K562 (cell line): ENCODE data around the gene NT5DC4. TPM values are rescaled to one million over a fixed set of nuclear protein-coding genes. Genes with fewer than 3 reads are reported as not detected.

Experiments
- ARID2 ChIP-seq: fragments of 450-650 bp; IDR thresholded peaks from 2 replicates; pipeline ENCODE4 v1.6.1; 2017; ENCODE audit warnings: antibody characterized with exemption, mild to moderate bottlenecking
- CEBPB ChIP-seq: fragments of 450-650 bp; IDR thresholded peaks from 2 replicates; pipeline ENCODE4 v1.6.1; 2016; ENCODE audit warnings: missing genetic modification characterization, missing compliant biosample characterization
- CEBPZ ChIP-seq: fragments of 150-350 bp; IDR thresholded peaks from 2 replicates; pipeline ENCODE4 v1.6.1; 2014; ENCODE audit warnings: low read depth, mild to moderate bottlenecking, low read length, borderline replicate concordance
- ELK3 ChIP-seq: fragments of 450-650 bp; formaldehyde crosslinking; IDR thresholded peaks from 2 replicates; pipeline ENCODE4 v1.4.0; 2020; ENCODE audit warnings: mild to moderate bottlenecking
- FOS ChIP-seq: IDR thresholded peaks from 3 replicates; pipeline ENCODE4 v1.6.1; 2011; ENCODE audit not compliant: insufficient read length; ENCODE audit errors: extremely low read depth
- FOXO4 ChIP-seq: fragments of 450-650 bp; formaldehyde crosslinking; IDR thresholded peaks from 2 replicates; pipeline ENCODE4 v1.4.0; 2020; ENCODE audit warnings: mild to moderate bottlenecking, moderate library complexity
- KAT2B ChIP-seq: IDR thresholded peaks from one replicate; pipeline ENCODE4 v1.6.1; 2012; ENCODE audit warnings: low read depth, mild to moderate bottlenecking, control low read depth, inconsistent platforms, low read length, moderate library complexity
- KLF10 ChIP-seq: fragments of 250-450 bp; sonication (Bioruptor Pico); IDR thresholded peaks from 2 replicates; pipeline ENCODE4 v1.6.1; 2021; ENCODE audit warnings: matching md5 sums
- POLR2AphosphoS2 ChIP-seq: IDR thresholded peaks from 2 replicates; pipeline ENCODE4 v1.6.1; 2012; ENCODE audit warnings: low read length, improper control_type of control experiment
- RBM14 ChIP-seq: fragments of 200-400 bp; formaldehyde crosslinking; IDR thresholded peaks from 2 replicates; pipeline ENCODE4 v1.6.1; 2018; ENCODE audit warnings: low read depth, mild to moderate bottlenecking, low read length, moderate library complexity, borderline replicate concordance; ENCODE audit not compliant: insufficient read depth
- STAT5B ChIP-seq: fragments of 250-450 bp; sonication (Bioruptor Pico); IDR thresholded peaks from 2 replicates; pipeline ENCODE4 v1.8.0; 2021; ENCODE audit warnings: mild to moderate bottlenecking, inconsistent platforms
- TAF15 ChIP-seq: fragments of 200-400 bp; formaldehyde crosslinking; IDR thresholded peaks from 2 replicates; pipeline ENCODE4 v1.6.1; 2017; ENCODE audit warnings: mild to moderate bottlenecking, low read depth, low read length, moderate library complexity
- U2AF2 ChIP-seq: fragments of 200-400 bp; formaldehyde crosslinking; optimal IDR thresholded peaks from 2 replicates; pipeline ENCODE3; 2017; ENCODE audit warnings: low read depth, mild to moderate bottlenecking, low read length
- ZBTB17 ChIP-seq: fragments of 450-650 bp; formaldehyde crosslinking; IDR thresholded peaks from 2 replicates; pipeline ENCODE4 v1.4.0; 2020; ENCODE audit warnings: mild to moderate bottlenecking
- ZBTB7A ChIP-seq: IDR thresholded peaks from 2 replicates; pipeline ENCODE4 v1.6.1; 2011; ENCODE audit warnings: low read depth, mild to moderate bottlenecking, low read length, moderate library complexity, borderline replicate concordance; ENCODE audit not compliant: control insufficient read depth
- ZFP91 ChIP-seq: sonication (generic); formaldehyde crosslinking; IDR thresholded peaks from 2 replicates; pipeline ENCODE4 v1.8.0; 2022; ENCODE audit warnings: mild to moderate bottlenecking, missing genetic modification reagents
- ZKSCAN8 ChIP-seq: fragments of 200-800 bp; sonication (Bioruptor generic); IDR thresholded peaks from 2 replicates; pipeline ENCODE4 v1.6.1; 2016; ENCODE audit warnings: missing genetic modification characterization, missing compliant biosample characterization
- ZNF212 ChIP-seq: fragments of 450-650 bp; formaldehyde crosslinking; IDR thresholded peaks from 2 replicates; pipeline ENCODE4 v1.4.0; 2020; ENCODE audit warnings: mild to moderate bottlenecking
- ZNF431 ChIP-seq: sonication (generic); formaldehyde crosslinking; IDR thresholded peaks from 2 replicates; pipeline ENCODE4 v1.8.0; 2022; ENCODE audit warnings: mild to moderate bottlenecking, missing genetic modification reagents
- ZZZ3 ChIP-seq: fragments of 450-650 bp; IDR thresholded peaks from 2 replicates; pipeline ENCODE4 v1.6.1; 2016; ENCODE audit warnings: antibody characterized with exemption, mild to moderate bottlenecking, moderate library complexity
- polyA plus RNA-seq, 8 experiments: library from polyadenylated mRNA; depleted of rRNA in 4 of 8; stranded (reverse) in 5 of 8; unstranded in 3 of 8; fragments of >200 nt; fragmentation: Nextera tagmentation in 2 of 8; fragmentation: Illumina TruSeq in 1 of 8; extraction: Ambion mirVana in 2 of 8; extraction: Trizol in 1 of 8; gene quantifications; 2 replicates each; pipeline versions ENCODE4 v1.2.1 to v1.2.3, GENCODE V29; 2011 to 2014; ENCODE audit warnings: inconsistent platforms in 1 of 8, missing spikeins in 1 of 8
- total RNA-seq, 7 experiments: library from RNA; depleted of rRNA in 6 of 7; stranded (reverse); fragments of >200 nt in 6 of 7; fragmentation: Illumina TruSeq in 2 of 7; extraction: Trizol in 2 of 7; gene quantifications; 2 replicates each; pipeline versions ENCODE4 v1.2.1 to v1.2.3, GENCODE V29; 2011 to 2021; ENCODE audit warnings: low replicate concordance in 1 of 7

Gene NT5DC4
- total and polyA plus RNA-seq, 9 of the 15 experiments (the other 6 are each of a cell fraction or from before 2014, with no cell fraction given), result 0.44 to 6.9 (median 2.5) TPM

GRCh38 chr2:112706170-112706664 is 14.6 kb upstream of the NT5DC4 start (continued):
- TF ChIP-seq ZBTB7A (peak; percentile 94), CEBPB (tag) (peak; percentile 73), KAT2B (no peak), ELK3 (no peak), ZNF212 (CRISPR knock-in tag) (no peak), ARID2 (0 out of 2 replicates have a peak, but pooled peaks have one; percentile 42), ZFP91 (CRISPR knock-in tag) (no peak), ZKSCAN8 (no peak), FOS (peak; percentile 16), ZBTB17 (CRISPR knock-in tag) (peak; percentile 82), RBM14 (no peak), CEBPZ (no peak), FOXO4 (CRISPR knock-in tag) (no peak), ZZZ3 (no peak), STAT5B (no peak), TAF15 (no peak), KLF10 (CRISPR knock-in tag) (no peak), U2AF2 (no peak), ZNF431 (0 out of 2 replicates have a peak, but pooled peaks have one; percentile 35), POLR2AphosphoS2 (no peak)
